Measurements from ENCODE around the gene UGGT2. TPM values are rescaled to one million over a fixed set of nuclear protein-coding genes. Genes with fewer than 3 reads are reported as not detected.
"Not testable (repeated sequence)": the region's sequence is repeated elsewhere in the genome, so short reads cannot be mapped to it uniquely, and the experiment has no call there.

UGGT2 gene
- total RNA-seq, 2 donors from 2014 or later, result 21.1 to 26.1 TPM

DNA sequence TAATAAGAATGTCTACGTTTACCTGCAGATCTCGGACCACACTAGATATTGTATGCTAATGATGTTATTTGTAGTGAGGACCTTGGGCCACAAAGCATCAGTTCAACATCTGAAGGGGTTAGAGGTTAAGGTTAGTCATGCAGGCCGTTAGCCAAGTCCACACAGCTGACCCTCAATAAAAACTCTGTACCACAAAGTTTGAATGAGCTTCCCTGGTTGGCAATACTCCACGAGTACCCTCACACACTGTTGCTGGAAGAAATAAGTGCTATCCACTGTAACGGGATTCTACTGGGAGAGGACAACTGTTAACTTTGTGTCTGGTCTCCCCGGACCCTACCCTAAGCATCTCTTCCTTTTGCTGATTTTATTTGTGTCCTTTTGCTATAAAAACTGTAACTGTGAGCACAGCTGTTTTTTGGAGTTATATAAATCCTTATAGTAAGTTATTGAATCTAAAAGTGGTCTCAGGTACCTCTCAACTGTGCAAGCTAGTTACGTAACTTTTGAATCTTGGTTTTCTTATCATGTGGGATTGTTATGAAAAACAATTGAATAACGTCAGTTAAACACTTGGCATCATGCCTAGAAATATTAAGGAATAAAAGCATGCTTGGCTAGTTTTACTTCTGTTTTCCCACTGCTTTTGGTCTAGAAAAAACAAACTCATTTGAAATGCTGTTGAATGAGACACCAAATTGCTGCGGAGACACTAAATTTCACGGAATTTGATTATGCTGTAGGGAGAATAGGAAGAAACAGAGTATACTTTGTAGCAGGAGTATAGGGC lies 194.7 kb downstream of the UGGT2 start:
- Histone ChIP-seq H3K27me3 (replicated peaks; ENCODE audit: insufficient read depth) (no peaks in the 10 kb centered on the region), H3K4me3 (no peak overlapping the region), H3K36me3 (no peaks in the 10 kb centered on the region), H3K27ac (no peak overlapping the region), H3K9me3 (no peaks in the 10 kb centered on the region), H3K4me1 (replicated peaks) (no peaks in the 10 kb centered on the region)
- intact Hi-C loops (cut with DNase I), result no loop called here
- DNase-seq (ENCODE audit: low spot score), result no peak
- TF ChIP-seq POLR2A (IDR thresholded peaks at IDR 0.05) (no peak), CTCF (IDR thresholded peaks at IDR 0.05) (no peak), POLR2AphosphoS5 (IDR thresholded peaks at IDR 0.05) (no peak)
- 76% methylated on average over 10 of the region's 10 CpGs for WGBS

DNA sequence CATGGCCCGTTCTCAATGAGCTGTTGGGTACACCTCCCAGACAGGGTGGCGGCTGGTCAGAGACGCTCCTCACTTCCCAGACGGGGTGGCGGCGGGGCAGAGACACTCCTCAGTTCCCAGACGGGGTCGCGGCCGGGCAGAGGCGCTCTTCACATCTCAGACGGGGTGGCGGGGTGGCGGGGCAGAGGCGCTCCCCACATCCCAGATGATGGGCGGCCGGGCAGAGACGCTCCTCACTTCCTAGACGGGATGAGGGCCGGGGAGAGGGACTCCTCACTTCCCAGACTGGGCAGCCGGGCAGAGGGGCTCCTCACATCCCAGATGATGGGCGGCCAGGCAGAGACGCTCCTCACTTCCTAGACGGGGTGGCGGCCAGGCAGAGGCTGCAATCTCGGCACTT lies 207.5 kb downstream of the UGGT2 start:
- whole genome bisulfite sequencing, result 91% methylated on average over 13 of the region's 26 CpGs
- H3K4me3 ChIP-seq; H3K27me3 ChIP-seq (replicated peaks; ENCODE audit: insufficient read depth); intact Hi-C loops (cut with DNase I); DNase-seq (ENCODE audit: low spot score); H3K9me3 ChIP-seq; H3K36me3 ChIP-seq; H3K4me1 ChIP-seq (replicated peaks); H3K27ac ChIP-seq: not testable (repeated sequence)

DNA sequence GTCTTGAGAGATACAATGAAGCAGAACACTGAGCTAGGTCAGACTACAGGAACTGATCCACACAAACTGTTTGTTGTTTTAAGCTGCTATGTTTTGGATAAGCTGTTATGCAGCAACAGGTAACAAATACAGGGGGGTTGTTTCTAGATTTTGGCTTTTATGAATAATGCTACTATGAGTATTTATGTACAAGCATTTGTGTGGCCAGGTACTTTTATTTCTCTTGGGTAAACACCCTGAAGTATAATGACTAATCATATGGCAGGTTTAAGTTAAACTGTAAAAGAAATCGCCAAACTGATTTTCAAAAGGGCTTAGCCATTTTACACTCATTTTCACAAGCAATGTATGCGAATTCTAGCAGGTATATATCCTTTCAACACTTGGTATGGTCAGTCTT lies 210.3 kb downstream of the UGGT2 start:
- H3K4me3 ChIP-seq, result no peak overlapping the region
- TF ChIP-seq POLR2A (IDR thresholded peaks at IDR 0.05) (no peak), CTCF (IDR thresholded peaks at IDR 0.05) (no peak), POLR2AphosphoS5 (IDR thresholded peaks at IDR 0.05) (no peak)
- H3K9me3 ChIP-seq, result no peaks in the 10 kb centered on the region
- no peaks in the 10 kb centered on the region for H3K27me3 ChIP-seq (replicated peaks; ENCODE audit: insufficient read depth)
- intact Hi-C loops (cut with DNase I), result no loop called here
- H3K36me3 ChIP-seq, result no peaks in the 10 kb centered on the region
- H3K27ac ChIP-seq, result no peak overlapping the region
- H3K4me1 ChIP-seq (replicated peaks), result no peaks in the 10 kb centered on the region
- WGBS, result 94% methylated on average over 2 of the region's 2 CpGs
- DNase-seq (ENCODE audit: low spot score), result no peak

GRCh38 chr13:95841894-95842293 lies 211.3 kb downstream of the UGGT2 start:
- Histone ChIP-seq H3K27me3 (replicated peaks; ENCODE audit: insufficient read depth) (no peaks in the 10 kb centered on the region), H3K4me1 (replicated peaks) (no peaks in the 10 kb centered on the region), H3K36me3 (no peaks in the 10 kb centered on the region), H3K27ac (no peak overlapping the region), H3K9me3 (no peaks in the 10 kb centered on the region), H3K4me3 (no peak overlapping the region)
- intact Hi-C loops (cut with DNase I), result no loop called here
- TF ChIP-seq POLR2A (IDR thresholded peaks at IDR 0.05) (no peak), POLR2AphosphoS5 (IDR thresholded peaks at IDR 0.05) (no peak)
- no peak for DNase-seq (ENCODE audit: low spot score)

DNA sequence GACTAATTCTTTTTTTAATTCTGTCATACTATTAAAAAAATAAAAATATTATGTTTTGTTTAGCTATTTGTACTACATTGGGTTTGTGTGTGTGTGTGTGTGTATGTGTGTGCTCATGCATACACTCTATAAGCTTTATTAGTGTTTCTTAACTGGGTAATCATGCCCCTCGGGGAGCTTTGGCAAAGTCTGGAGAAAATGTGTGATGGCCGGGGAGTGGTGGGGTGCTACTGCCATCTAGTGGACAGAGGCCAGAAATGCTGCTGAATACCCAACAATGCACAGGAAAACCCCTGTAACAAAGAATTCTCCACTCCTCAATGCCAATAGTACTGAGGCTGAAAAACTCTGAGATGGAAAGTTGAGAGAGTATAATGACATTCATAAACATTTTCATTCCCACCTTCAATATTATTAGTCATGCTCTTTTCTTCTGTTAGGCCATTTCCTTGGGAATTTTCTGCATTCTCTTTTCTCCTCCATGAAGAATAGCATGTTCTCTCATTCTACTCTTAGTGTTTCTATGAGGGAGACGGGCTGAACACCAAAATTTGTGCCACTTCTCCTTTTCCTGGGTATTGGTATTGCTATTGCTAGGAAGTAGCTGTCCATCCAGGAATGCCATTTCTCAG lies 219.0 kb downstream of the UGGT2 start:
- peak; percentile 29 for DNase-seq (ENCODE audit: low spot score)
- intact Hi-C loops (cut with DNase I), result loop anchor here (2.0 kb wide), 1 partner anchor 209 kb away; no protein-coding TSS in a partner anchor
- TF ChIP-seq CTCF (IDR thresholded peaks at IDR 0.05), result peak; percentile 81 to 91 (median 87)
- TF ChIP-seq POLR2AphosphoS5 (IDR thresholded peaks at IDR 0.05), result peak; percentile 22
- TF ChIP-seq POLR2A (IDR thresholded peaks at IDR 0.05), result no peak
- H3K36me3 ChIP-seq, result no peaks in the 10 kb centered on the region
- WGBS, result 28% methylated on average over 3 of the region's 3 CpGs
- no peak overlapping the region for H3K27ac ChIP-seq
- no peaks in the 10 kb centered on the region for H3K27me3 ChIP-seq (replicated peaks; ENCODE audit: insufficient read depth)
- H3K9me3 ChIP-seq, result no peaks in the 10 kb centered on the region
- H3K4me1 ChIP-seq (replicated peaks), result no peaks in the 10 kb centered on the region
- H3K4me3 ChIP-seq, result no peak overlapping the region

Data from prostate gland (tissue), 2 donors.